ENCODE measurements around the gene ELOVL5. TPM values are rescaled to one million over a fixed set of nuclear protein-coding genes. Genes with fewer than 3 reads are reported as not detected.

Gene ELOVL5
- total RNA-seq, 2 donors from 2014 or later = 84.6 to 134 TPM

- Mint-ChIP-seq H3K36me3 (peaks cover 5 to 43% of the 10 kb centered on the region in 2 donors), H3K27ac (no peak overlapping the region), H3K9me3 (no peaks in the 10 kb centered on the region)
These were observed 67.1 kb downstream of the ELOVL5 start for GRCh38 chr6:53281518-53282215.

GRCh38 chr6:53280207-53280606 lies 68.5 kb downstream of the ELOVL5 start:
- Mint-ChIP-seq H3K36me3 (peaks cover 5 to 53% of the 10 kb centered on the region in 2 donors), H3K27ac (no peak overlapping the region), H3K9me3 (no peaks in the 10 kb centered on the region)
- DNase-seq (ENCODE audit: low spot score in 2 of 2) (no peak), ATAC-seq (no peak)

More at GRCh38 chr6:53281518-53282215, 67.1 kb downstream of the ELOVL5 start:
- no peak for DNase-seq (ENCODE audit: low spot score in 2 of 2)
- ATAC-seq = no peak

- Mint-ChIP-seq H3K9me3 (no peaks in the 10 kb centered on the region), H3K36me3 (peaks cover 9 to 59% of the 10 kb centered on the region in 2 donors), H3K27ac (peak overlapping the region in 1 of 2 donors; percentile 61)
- ATAC-seq (no peak), DNase-seq (ENCODE audit: low spot score in 2 of 2) (no peak)
These were observed 69.5 kb downstream of the ELOVL5 start for GRCh38 chr6:53279293-53279692.

GRCh38 chr6:53273370-53273769 lies 75.4 kb downstream of the ELOVL5 start:
- Mint-ChIP-seq H3K36me3 (peaks cover 17 to 59% of the 10 kb centered on the region in 2 donors), H3K27ac (peak overlapping the region in 1 of 2 donors; percentile 9), H3K9me3 (no peaks in the 10 kb centered on the region)
- DNase-seq (ENCODE audit: low spot score in 2 of 2) (no peak), ATAC-seq (no peak)

- peak overlapping the region in 1 of 2 donors; percentile 73 for H3K27ac Mint-ChIP-seq
- H3K9me3 Mint-ChIP-seq = no peaks in the 10 kb centered on the region
- H3K36me3 Mint-ChIP-seq = peaks cover 25 to 55% of the 10 kb centered on the region in 2 donors
- ATAC-seq (no peak), DNase-seq (ENCODE audit: low spot score in 2 of 2) (no peak)
These were observed 78.9 kb downstream of the ELOVL5 start for GRCh38 chr6:53269827-53270226.

GRCh38 chr6:53268858-53269608 lies 79.7 kb downstream of the ELOVL5 start:
- DNase-seq (ENCODE audit: low spot score in 2 of 2) (no peak), ATAC-seq (peak; percentile 63)
- H3K36me3 Mint-ChIP-seq = peaks cover 27 to 53% of the 10 kb centered on the region in 2 donors
- peak overlapping the region; percentile 73 to 75 for H3K27ac Mint-ChIP-seq
- no peaks in the 10 kb centered on the region for H3K9me3 Mint-ChIP-seq

GRCh38 chr6:53266553-53267090 lies 82.1 kb downstream of the ELOVL5 start:
- ATAC-seq (no peak), DNase-seq (ENCODE audit: low spot score in 2 of 2) (no peak)
- H3K27ac Mint-ChIP-seq = peak overlapping the region in 1 of 2 donors; percentile 3
- peaks cover 31 to 57% of the 10 kb centered on the region in 2 donors for H3K36me3 Mint-ChIP-seq
- H3K9me3 Mint-ChIP-seq = no peaks in the 10 kb centered on the region

- Mint-ChIP-seq H3K27ac (no peak overlapping the region), H3K9me3 (no peaks in the 10 kb centered on the region), H3K36me3 (peaks cover 33 to 65% of the 10 kb centered on the region in 2 donors)
- ATAC-seq = no peak
- no peak for DNase-seq (ENCODE audit: low spot score in 2 of 2)
These were observed 83.7 kb downstream of the ELOVL5 start for GRCh38 chr6:53264915-53265607.

GRCh38 chr6:53264337-53264736 lies 84.4 kb downstream of the ELOVL5 start:
- H3K27ac Mint-ChIP-seq = no peak overlapping the region
- no peak for DNase-seq (ENCODE audit: low spot score in 2 of 2)
- peaks cover 33 to 58% of the 10 kb centered on the region in 2 donors for H3K36me3 Mint-ChIP-seq
- no peaks in the 10 kb centered on the region for H3K9me3 Mint-ChIP-seq
- no peak for ATAC-seq

- ATAC-seq (no peak), DNase-seq (ENCODE audit: low spot score in 2 of 2) (no peak)
- Mint-ChIP-seq H3K27ac (no peak overlapping the region), H3K9me3 (no peaks in the 10 kb centered on the region), H3K36me3 (peaks cover 38 to 56% of the 10 kb centered on the region in 2 donors)
These were observed 84.8 kb downstream of the ELOVL5 start for GRCh38 chr6:53263917-53264316.

GRCh38 chr6:53259860-53260580 lies 88.7 kb downstream of the ELOVL5 start:
- H3K9me3 Mint-ChIP-seq = no peaks in the 10 kb centered on the region
- H3K36me3 Mint-ChIP-seq = peaks cover 34 to 39% of the 10 kb centered on the region in 2 donors
- no peak overlapping the region for H3K27ac Mint-ChIP-seq
- no peak for ATAC-seq
- no peak for DNase-seq (ENCODE audit: low spot score in 2 of 2)

- Mint-ChIP-seq H3K36me3 (peaks cover 28 to 34% of the 10 kb centered on the region in 2 donors), H3K9me3 (no peaks in the 10 kb centered on the region), H3K27ac (peak overlapping the region in 1 of 2 donors; percentile 72)
- no peak for DNase-seq (ENCODE audit: low spot score in 2 of 2)
- ATAC-seq = no peak
These were observed 90.0 kb downstream of the ELOVL5 start for GRCh38 chr6:53258774-53259155.

GRCh38 chr6:53258076-53258773 lies 90.5 kb downstream of the ELOVL5 start:
- no peak for ATAC-seq
- peak overlapping the region in 1 of 2 donors; percentile 72 for H3K27ac Mint-ChIP-seq
- no peak for DNase-seq (ENCODE audit: low spot score in 2 of 2)
- H3K9me3 Mint-ChIP-seq = no peaks in the 10 kb centered on the region
- H3K36me3 Mint-ChIP-seq = peaks cover 28 to 32% of the 10 kb centered on the region in 2 donors

- peaks cover 28 to 32% of the 10 kb centered on the region in 2 donors for H3K36me3 Mint-ChIP-seq
- no peak overlapping the region for H3K27ac Mint-ChIP-seq
- no peak for DNase-seq (ENCODE audit: low spot score in 2 of 2)
- no peaks in the 10 kb centered on the region for H3K9me3 Mint-ChIP-seq
- ATAC-seq = no peak
These were observed 91.2 kb downstream of the ELOVL5 start for GRCh38 chr6:53257533-53257932.

GRCh38 chr6:53257001-53257400 lies 91.7 kb downstream of the ELOVL5 start:
- Mint-ChIP-seq H3K9me3 (no peaks in the 10 kb centered on the region), H3K27ac (peak overlapping the region in 1 of 2 donors; percentile 45), H3K36me3 (peaks cover 28% of the 10 kb centered on the region in 2 donors)
- no peak for DNase-seq (ENCODE audit: low spot score in 2 of 2)
- no peak for ATAC-seq

Measured in activated naive CD4-positive, alpha-beta T cell treated with anti-CD3 and anti-CD28 coated beads, Interleukin-2, amount 50 U/mL, for 72 hours (primary cell).